ENCODE data around the gene CCDC77. TPM values are rescaled to one million over a fixed set of nuclear protein-coding genes. Genes with fewer than 3 reads are reported as not detected.

Gene CCDC77
- total RNA-seq, 1 donor from 2014 or later, result 5.7 TPM

GRCh38 chr12:386651-387050 lies 14.8 kb upstream of the CCDC77 start:
- TF ChIP-seq CTCF (IDR thresholded peaks at IDR 0.05), result no peak
- Histone ChIP-seq H3K36me3 (peaks cover 32% of the 10 kb centered on the region), H3K4me3 (peak overlapping the region; percentile 86), H3K27me3 (no peaks in the 10 kb centered on the region), H3K27ac (no peak overlapping the region), H3K4me1 (peaks cover 25% of the 10 kb centered on the region), H3K9me3 (no peaks in the 10 kb centered on the region)
- intact Hi-C loops (cut with DNase I), result no loop called here
- DNase-seq (no peak), ATAC-seq (no peak)

- H3K27ac ChIP-seq, result peak overlapping the region; percentile 94
- intact Hi-C loops (cut with DNase I), result no loop called here
- H3K27me3 ChIP-seq, result no peaks in the 10 kb centered on the region
- ATAC-seq (no peak), DNase-seq (no peak)
- H3K36me3 ChIP-seq, result peaks cover 18% of the 10 kb centered on the region
- H3K4me1 ChIP-seq, result peaks cover 25% of the 10 kb centered on the region
- H3K9me3 ChIP-seq, result no peaks in the 10 kb centered on the region
- no peak for TF ChIP-seq CTCF (IDR thresholded peaks at IDR 0.05)
- peak overlapping the region; percentile 86 for H3K4me3 ChIP-seq
These were observed 13.4 kb upstream of the CCDC77 start for GRCh38 chr12:388012-388411.

DNA sequence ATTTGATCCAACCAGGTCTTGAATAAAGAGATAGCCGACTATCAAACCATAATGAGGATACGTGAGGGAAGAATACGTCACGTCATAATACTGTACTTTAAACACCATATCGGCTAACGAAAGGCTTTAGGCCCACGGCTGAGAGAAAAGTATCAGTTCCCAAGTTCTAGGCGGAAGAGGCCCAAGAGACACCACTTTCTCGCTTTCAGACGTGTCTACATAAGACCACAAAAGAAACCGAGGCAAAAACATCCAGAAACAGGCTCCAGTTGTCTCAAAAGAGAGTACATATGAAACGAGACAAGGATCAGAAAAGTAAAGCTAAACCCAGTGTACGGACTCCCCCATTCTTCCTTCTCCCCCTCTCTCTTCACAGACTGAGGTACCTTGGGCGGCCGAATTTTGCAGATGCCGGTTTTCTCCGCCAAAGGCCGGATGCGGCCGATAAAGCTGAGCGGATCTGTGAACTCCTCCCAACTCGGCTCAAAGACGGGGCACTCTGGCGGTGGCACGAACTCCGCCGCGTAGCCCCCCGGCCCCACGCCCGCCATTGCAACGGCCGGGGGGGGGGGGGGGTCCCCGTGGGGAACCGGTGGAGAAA lies 12.8 kb upstream of the CCDC77 start:
- Histone ChIP-seq H3K27me3 (no peaks in the 10 kb centered on the region), H3K9me3 (no peaks in the 10 kb centered on the region), H3K4me1 (peaks cover 25% of the 10 kb centered on the region), H3K4me3 (peak overlapping the region; percentile 86), H3K27ac (peak overlapping the region; percentile 94), H3K36me3 (peaks cover 12% of the 10 kb centered on the region)
- no peak for TF ChIP-seq CTCF (IDR thresholded peaks at IDR 0.05)
- intact Hi-C loops (cut with DNase I), result no loop called here
- ATAC-seq, result peak; percentile 34
- DNase-seq, result peak; percentile 67

DNA sequence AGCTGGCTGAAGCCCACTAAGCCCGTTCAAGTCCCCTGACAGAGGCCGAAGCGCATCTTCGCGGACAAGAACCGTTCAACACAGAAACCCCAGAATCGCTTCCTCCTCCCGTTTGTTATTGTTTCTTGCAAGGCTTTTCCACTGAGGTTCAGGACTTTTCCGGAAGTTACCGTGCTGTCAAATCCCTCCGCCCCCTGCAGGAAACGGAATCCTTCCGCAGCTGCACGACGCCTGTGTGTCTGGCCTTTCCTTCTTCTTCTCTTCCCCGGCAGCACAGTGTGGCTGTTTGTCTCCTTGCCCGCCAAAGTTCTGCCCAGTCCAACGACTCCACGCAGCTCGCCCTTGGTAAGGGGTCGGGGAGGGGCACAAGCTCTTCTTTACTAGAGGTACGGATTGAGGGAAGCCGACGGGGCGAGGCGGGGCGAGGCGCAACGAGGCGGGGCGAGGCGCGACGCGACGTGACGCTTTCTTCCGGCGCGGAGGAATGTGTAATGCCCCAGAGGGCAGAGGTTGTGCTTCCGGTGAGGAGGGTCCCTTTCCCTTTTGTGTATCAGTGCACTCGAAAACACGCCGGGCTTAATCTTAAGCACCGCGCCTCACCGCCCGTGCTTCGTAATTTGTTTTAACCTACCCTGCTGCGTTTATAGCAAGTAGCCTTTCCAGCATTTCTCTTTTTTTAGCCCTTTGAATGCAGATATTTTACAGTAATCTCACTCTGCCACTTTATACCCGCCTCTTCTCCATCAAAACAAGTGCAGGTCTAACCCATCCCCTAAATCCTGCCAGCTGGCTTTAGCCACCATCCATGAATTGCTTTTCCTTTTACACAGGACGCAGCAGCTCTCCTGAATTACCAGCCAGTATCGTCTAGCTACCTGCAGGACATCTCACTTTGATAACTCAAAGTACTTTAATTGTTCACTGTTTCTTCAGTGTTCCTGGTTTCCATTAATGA lies 12.0 kb upstream of the CCDC77 start, which contains the start of gene KDM5A:
TSS of gene KDM5A (minus strand) at position 179 of the 955 bp plus-strand sequence. CDS start 229 bp downstream, outside the sequence.
- Histone ChIP-seq H3K9me3 (no peaks in the 10 kb centered on the region), H3K27ac (peak within 1 kb of the TSS; percentile 94), H3K4me1 (peaks cover 25% of the 10 kb centered on the region), H3K27me3 (no peaks in the 10 kb centered on the region), H3K4me3 (peak within 1 kb of the TSS; percentile 86), H3K36me3 (peaks cover 4% of the 10 kb centered on the region)
- no peak for TF ChIP-seq CTCF (IDR thresholded peaks at IDR 0.05)
- DNase-seq (peak; percentile 94), ATAC-seq (peak; percentile 100)
- intact Hi-C loops (cut with DNase I), result no loop called here

GRCh38 chr12:400828-401227 lies 616 bp upstream of the CCDC77 start:
- Histone ChIP-seq H3K4me1 (peaks cover 13% of the 10 kb centered on the region), H3K27me3 (no peaks in the 10 kb centered on the region), H3K27ac (no peak overlapping the region), H3K4me3 (peak overlapping the region; percentile 90), H3K36me3 (no peaks in the 10 kb centered on the region), H3K9me3 (no peaks in the 10 kb centered on the region)
- intact Hi-C loops (cut with DNase I), result no loop called here
- DNase-seq, result no peak
- no peak for TF ChIP-seq CTCF (IDR thresholded peaks at IDR 0.05)
- no peak for ATAC-seq

Measured in upper lobe of right lung (tissue), 1 donor.